HL-60/S4 treated with retinoic acid at 250 ng/mL for 4 days and 3 days (cell line): ENCODE measurements around the gene ZNF23.

Experiments used
- in situ Hi-C: fragments of 300-500 bp; cut with MboI; formaldehyde crosslinking; loops from 2 replicates; pipeline ENCODE4 v1.7.0; 2022; ENCODE audit warnings: low sequenced_read_pairs

Gene ZNF23

GRCh38 chr16:71399801-71400563 is 62.1 kb downstream of the ZNF23 start:
- in situ Hi-C loops, result no loop called here
